ENCODE measurements around the gene FSD1L. TPM values are rescaled to one million over a fixed set of nuclear protein-coding genes. Genes with fewer than 3 reads are reported as not detected.
"Not testable (repeated sequence)": the region's sequence is repeated elsewhere in the genome, so short reads cannot be mapped to it uniquely, and the experiment has no call there.

The FSD1L gene
- total RNA-seq, 4 donors from 2014 or later, result 10.1 to 24.3 (median 13.7) TPM

GRCh38 chr9:105572455-105572854 lies 124.6 kb downstream of the FSD1L start:
- H3K4me3 ChIP-seq, result no peak overlapping the region
- no peaks in the 10 kb centered on the region for H3K27me3 ChIP-seq
- DNase-seq, result no peak
- peaks cover 0 to 10% (median 0%) of the 10 kb centered on the region in 4 donors for H3K9me3 ChIP-seq
- H3K36me3 ChIP-seq, result peaks cover 0 to 13% (median 0%) of the 10 kb centered on the region in 3 donors
- no peak for TF ChIP-seq CTCF (IDR thresholded peaks at IDR 0.05)
- TF ChIP-seq POLR2A (IDR thresholded peaks at IDR 0.05), result no peak
- H3K27ac ChIP-seq, result no peak overlapping the region
- H3K4me1 ChIP-seq, result no peaks in the 10 kb centered on the region

DNA sequence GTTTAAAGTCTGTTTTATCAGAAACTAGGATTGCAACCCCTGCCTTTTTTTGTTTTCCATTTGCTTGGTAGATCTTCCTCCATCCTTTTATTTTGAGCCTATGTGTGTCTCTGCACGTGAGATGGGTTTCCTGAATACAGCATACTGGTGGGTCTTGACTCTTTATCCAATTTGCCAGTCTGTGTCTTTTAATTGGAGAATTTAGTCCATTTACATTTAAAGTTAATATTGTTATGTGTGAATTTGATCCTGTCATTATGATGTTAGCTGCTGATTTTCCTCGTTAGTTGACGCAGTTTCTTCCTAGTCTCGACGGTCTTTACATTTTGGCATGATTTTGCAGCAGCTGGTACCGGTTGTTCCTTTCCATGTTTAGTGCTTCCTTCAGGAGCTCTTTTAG lies 132.1 kb downstream of the FSD1L start:
- not testable (repeated sequence) for DNase-seq, H3K27ac ChIP-seq, H3K4me1 ChIP-seq, H3K4me3 ChIP-seq, H3K27me3 ChIP-seq, H3K9me3 ChIP-seq
- peaks cover 0 to 13% (median 0%) of the 10 kb centered on the region in 3 donors for H3K36me3 ChIP-seq

GRCh38 chr9:105581550-105581949 lies 133.7 kb downstream of the FSD1L start:
- H3K4me3 ChIP-seq, H3K27me3 ChIP-seq, H3K4me1 ChIP-seq, H3K9me3 ChIP-seq, DNase-seq, H3K27ac ChIP-seq, H3K36me3 ChIP-seq: not testable (repeated sequence)

DNA sequence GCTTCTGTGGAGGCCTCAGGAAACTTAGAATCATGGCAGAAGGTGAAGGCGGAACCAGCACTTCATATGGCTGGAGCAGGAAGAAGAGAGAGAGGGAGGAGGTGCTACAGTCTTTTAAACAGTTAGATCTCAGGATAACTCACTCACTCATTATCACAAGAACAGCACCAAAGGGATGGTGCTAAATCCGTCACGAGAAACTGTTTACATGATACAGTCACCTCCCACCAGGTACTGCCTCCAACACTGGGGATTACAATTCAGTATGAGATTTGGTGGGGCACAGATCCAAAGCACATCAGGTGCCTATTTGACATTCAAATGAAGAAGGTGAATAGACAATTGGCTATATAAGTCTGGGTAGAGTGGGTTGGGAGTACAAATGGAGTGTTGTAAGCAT lies 145.3 kb downstream of the FSD1L start:
- Histone ChIP-seq H3K9me3 (peaks cover 0 to 14% (median 2%) of the 10 kb centered on the region in 4 donors), H3K4me3 (no peak overlapping the region), H3K27ac (no peak overlapping the region), H3K4me1 (no peaks in the 10 kb centered on the region), H3K27me3 (no peaks in the 10 kb centered on the region), H3K36me3 (no peaks in the 10 kb centered on the region)
- DNase-seq, result no peak
- TF ChIP-seq CTCF (IDR thresholded peaks at IDR 0.05), result no peak
- no peak for TF ChIP-seq POLR2A (IDR thresholded peaks at IDR 0.05)

Other genes with a start within 250 kb of the FSD1L start
- gene SLC44A1, start 203.4 kb upstream of the FSD1L start, total RNA-seq, result 10 to 100 TPM in 3 of 4 donors, 1 to 10 TPM in 1; 9.9 to 53.8 (median 40.8) TPM
- 10 to 100 TPM in 2 of 4 donors, 1 to 10 TPM in 2; 5.0 to 22.1 (median 8.4) TPM for gene FKTN, start 110.1 kb downstream of the FSD1L start, total RNA-seq
- gene TAL2, start 214.4 kb downstream of the FSD1L start, total RNA-seq, result not detected
- 10 to 100 TPM in 3 of 4 donors, 1 to 10 TPM in 1; 9.9 to 18.0 (median 12.5) TPM for gene TMEM38B, start 246.5 kb downstream of the FSD1L start, total RNA-seq

Data from Peyer's patch (tissue), 4 donors.